HL-60 (cell line): ENCODE results near the gene FAF1.
A peak's percentile ranks its signal among the peaks of the same experiment; 100 is the strongest.

Experiments used
- DNase-seq, 2 experiments: peaks; one replicate each; pipeline ENCODE4 v3.0.0-alpha.2; 2010 to 2020; ENCODE audit warnings: low read depth in 1 of 2, low spot score in 1 of 2
- H3K27ac ChIP-seq: fragments of 250-450 bp; sonication (Bioruptor Pico); replicated peaks from 2 replicates; pipeline ENCODE4 v1.5.1; 2020; ENCODE audit warnings: mild to moderate bottlenecking, moderate library complexity
- H3K27me3 ChIP-seq: fragments of 250-450 bp; sonication (Bioruptor Pico); 2 replicates; pipeline ENCODE4 v1.5.1; 2021; ENCODE audit warnings: mild to moderate bottlenecking, moderate library complexity; ENCODE audit not compliant: insufficient read depth, poor library complexity, severe bottlenecking
- H3K4me3 ChIP-seq: replicated peaks from 2 replicates; pipeline ENCODE4 v1.5.1; 2011; ENCODE audit warnings: mild to moderate bottlenecking, control low read depth, low read length; ENCODE audit not compliant: insufficient read depth
- GABPA ChIP-seq: IDR thresholded peaks from 2 replicates; pipeline ENCODE4 v1.6.1; 2012; ENCODE audit warnings: low read depth
- POLR2AphosphoS5 ChIP-seq: IDR thresholded peaks from 2 replicates; pipeline ENCODE4 v1.6.1; 2012; ENCODE audit warnings: low read depth
- SPI1 ChIP-seq: IDR thresholded peaks from 2 replicates; pipeline ENCODE4 v1.6.1; 2012; ENCODE audit warnings: low read depth, mild to moderate bottlenecking, borderline replicate concordance
- TF ChIP-seq, protein P1 (sequence below): IDR thresholded peaks from 2 replicates; pipeline ENCODE4 v1.6.1; 2012; ENCODE audit warnings: low read depth; ENCODE audit not compliant: insufficient replicate concordance
- TF ChIP-seq, protein P2 (sequence below): IDR thresholded peaks from one replicate; pipeline ENCODE4 v1.5.1; 2011; ENCODE audit warnings: low read length, control low read depth, inconsistent platforms; ENCODE audit not compliant: insufficient read depth

Gene FAF1

GRCh38 chr1:50426108-50426700 is 533.9 kb downstream of the FAF1 start:
- H3K27ac ChIP-seq = no peak overlapping the region
- DNase-seq = no peak
- H3K27me3 ChIP-seq = peaks cover 88% of the 10 kb centered on the region
- H3K4me3 ChIP-seq = no peak overlapping the region
- TF ChIP-seq, protein P1, sequence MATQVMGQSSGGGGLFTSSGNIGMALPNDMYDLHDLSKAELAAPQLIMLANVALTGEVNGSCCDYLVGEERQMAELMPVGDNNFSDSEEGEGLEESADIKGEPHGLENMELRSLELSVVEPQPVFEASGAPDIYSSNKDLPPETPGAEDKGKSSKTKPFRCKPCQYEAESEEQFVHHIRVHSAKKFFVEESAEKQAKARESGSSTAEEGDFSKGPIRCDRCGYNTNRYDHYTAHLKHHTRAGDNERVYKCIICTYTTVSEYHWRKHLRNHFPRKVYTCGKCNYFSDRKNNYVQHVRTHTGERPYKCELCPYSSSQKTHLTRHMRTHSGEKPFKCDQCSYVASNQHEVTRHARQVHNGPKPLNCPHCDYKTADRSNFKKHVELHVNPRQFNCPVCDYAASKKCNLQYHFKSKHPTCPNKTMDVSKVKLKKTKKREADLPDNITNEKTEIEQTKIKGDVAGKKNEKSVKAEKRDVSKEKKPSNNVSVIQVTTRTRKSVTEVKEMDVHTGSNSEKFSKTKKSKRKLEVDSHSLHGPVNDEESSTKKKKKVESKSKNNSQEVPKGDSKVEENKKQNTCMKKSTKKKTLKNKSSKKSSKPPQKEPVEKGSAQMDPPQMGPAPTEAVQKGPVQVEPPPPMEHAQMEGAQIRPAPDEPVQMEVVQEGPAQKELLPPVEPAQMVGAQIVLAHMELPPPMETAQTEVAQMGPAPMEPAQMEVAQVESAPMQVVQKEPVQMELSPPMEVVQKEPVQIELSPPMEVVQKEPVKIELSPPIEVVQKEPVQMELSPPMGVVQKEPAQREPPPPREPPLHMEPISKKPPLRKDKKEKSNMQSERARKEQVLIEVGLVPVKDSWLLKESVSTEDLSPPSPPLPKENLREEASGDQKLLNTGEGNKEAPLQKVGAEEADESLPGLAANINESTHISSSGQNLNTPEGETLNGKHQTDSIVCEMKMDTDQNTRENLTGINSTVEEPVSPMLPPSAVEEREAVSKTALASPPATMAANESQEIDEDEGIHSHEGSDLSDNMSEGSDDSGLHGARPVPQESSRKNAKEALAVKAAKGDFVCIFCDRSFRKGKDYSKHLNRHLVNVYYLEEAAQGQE = no peak

GRCh38 chr1:50425376-50426107 is 534.5 kb downstream of the FAF1 start:
- no peak overlapping the region for H3K4me3 ChIP-seq
- DNase-seq = no peak
- TF ChIP-seq, protein P2, sequence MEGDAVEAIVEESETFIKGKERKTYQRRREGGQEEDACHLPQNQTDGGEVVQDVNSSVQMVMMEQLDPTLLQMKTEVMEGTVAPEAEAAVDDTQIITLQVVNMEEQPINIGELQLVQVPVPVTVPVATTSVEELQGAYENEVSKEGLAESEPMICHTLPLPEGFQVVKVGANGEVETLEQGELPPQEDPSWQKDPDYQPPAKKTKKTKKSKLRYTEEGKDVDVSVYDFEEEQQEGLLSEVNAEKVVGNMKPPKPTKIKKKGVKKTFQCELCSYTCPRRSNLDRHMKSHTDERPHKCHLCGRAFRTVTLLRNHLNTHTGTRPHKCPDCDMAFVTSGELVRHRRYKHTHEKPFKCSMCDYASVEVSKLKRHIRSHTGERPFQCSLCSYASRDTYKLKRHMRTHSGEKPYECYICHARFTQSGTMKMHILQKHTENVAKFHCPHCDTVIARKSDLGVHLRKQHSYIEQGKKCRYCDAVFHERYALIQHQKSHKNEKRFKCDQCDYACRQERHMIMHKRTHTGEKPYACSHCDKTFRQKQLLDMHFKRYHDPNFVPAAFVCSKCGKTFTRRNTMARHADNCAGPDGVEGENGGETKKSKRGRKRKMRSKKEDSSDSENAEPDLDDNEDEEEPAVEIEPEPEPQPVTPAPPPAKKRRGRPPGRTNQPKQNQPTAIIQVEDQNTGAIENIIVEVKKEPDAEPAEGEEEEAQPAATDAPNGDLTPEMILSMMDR = no peak
- TF ChIP-seq SPI1 (no peak), POLR2AphosphoS5 (no peak), GABPA (no peak)
- TF ChIP-seq, protein P1 = no peak
- peaks cover 88% of the 10 kb centered on the region for H3K27me3 ChIP-seq
- H3K27ac ChIP-seq = no peak overlapping the region

GRCh38 chr1:50424884-50425375 is 535.1 kb downstream of the FAF1 start:
- DNase-seq = no peak
- Histone ChIP-seq H3K4me3 (no peak overlapping the region), H3K27ac (no peak overlapping the region), H3K27me3 (peaks cover 88% of the 10 kb centered on the region)
- TF ChIP-seq GABPA = no peak
- TF ChIP-seq, protein P2 = no peak

DNA sequence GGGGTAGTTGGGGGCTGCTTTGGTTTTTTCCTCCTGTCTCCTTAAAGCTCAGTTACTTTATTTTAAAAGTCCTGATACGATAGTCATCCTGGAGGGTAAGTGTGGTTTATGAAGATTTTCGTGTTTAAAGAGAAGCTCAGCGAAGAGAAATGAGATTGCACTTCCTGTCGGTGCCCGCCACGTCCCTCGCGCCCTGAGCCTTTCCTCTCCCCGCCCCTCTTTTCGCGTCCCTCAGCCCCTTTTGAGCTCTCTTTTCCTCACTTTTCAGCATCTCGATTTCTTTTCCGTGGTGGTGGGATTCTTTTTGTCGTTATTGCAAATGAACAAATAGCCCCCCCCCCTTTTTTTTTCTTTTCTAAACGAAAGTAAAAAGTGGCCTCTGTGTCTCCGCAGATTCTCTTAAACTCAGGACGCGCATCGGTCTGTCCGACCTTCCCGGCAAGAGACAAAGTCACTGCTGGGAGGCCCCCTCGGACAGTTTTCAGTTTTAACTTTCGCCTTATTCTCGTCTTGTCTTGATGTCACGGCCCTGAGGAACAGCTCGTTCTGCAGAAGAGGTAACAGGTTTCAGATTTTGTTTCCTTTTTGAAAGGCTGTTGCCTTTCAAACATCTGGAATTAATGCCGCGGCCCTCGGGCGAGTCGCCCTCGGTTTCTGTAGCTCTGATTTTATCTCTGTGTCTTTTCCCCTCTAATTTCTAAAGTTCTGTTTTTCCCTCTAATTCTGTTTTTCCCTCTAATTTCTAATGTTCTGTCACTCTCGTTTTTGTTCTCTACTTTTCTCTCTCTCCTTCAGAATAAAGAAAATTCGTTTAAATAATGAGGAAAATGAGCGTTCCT is 535.8 kb downstream of the FAF1 start:
- peak overlapping the region; percentile 24 for H3K4me3 ChIP-seq
- peaks cover 88% of the 10 kb centered on the region for H3K27me3 ChIP-seq
- TF ChIP-seq, protein P2 = no peak
- peak; percentile 27; the same call in 1 of the 2 replicates for TF ChIP-seq SPI1
- no peak for DNase-seq
- no peak overlapping the region for H3K27ac ChIP-seq
